SIG-M5 treated with dmso at 0.1 percent for 504 hours (cell line): Measurements from ENCODE around the gene UBE2G2.

Experiments
- DNase-seq: peaks from one replicate; lab custom pipeline; 2025; ENCODE audit not compliant: unreplicated experiment; lab: John Stamatoyannopoulos, UW

UBE2G2 gene

DNA sequence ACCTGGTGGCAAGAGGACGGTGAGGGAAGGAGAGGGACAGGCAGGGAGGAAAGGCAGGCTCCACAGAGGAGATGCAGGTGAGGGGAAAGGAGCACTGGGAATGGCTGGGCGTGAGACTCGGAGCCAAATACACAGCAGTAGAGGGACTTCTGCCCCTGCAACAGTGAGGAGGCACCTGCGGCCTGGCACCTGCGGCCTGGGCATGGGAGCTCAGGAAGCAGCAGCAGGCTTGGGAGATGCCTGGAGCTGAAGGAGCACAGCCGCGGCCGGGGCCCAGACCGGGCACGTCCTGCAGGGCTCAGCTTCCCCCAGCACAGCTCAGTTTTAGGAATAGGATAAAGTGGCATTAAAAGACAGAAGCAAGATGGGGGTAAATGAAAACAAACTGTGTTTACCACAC, 69.4 kb downstream of the UBE2G2 start:
- DNase-seq = no peak

DNA sequence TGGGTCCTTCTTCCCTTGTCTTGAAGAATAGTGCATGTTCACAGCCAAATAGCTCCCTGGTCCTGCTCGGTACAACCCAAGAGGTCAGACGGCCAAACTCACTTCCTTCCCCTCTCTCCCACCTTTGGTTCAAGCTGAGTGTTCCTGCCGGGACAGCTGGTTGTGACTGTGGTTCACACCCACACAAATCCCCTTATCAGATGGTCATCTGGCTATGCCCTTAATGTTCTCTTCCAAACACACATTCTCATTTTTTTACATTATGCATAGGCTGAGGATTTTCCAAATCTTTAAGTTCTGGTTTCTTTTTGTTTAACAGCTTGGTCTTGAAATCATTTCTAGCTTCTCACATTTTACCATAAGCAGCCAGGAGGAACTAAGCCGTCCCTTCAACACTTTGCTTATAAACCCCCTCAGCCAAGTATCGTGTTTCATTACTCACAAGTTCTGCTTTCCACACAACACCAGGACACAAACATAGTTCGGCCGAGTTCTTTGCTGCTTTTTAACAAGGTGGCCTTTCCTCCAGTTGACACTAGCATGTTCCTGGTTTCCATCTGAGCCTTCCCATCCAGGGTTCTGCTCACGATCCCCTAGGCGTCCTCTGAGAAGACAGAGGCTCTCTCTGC, 70.6 kb downstream of the UBE2G2 start:
- peak; percentile 86 for DNase-seq

DNA sequence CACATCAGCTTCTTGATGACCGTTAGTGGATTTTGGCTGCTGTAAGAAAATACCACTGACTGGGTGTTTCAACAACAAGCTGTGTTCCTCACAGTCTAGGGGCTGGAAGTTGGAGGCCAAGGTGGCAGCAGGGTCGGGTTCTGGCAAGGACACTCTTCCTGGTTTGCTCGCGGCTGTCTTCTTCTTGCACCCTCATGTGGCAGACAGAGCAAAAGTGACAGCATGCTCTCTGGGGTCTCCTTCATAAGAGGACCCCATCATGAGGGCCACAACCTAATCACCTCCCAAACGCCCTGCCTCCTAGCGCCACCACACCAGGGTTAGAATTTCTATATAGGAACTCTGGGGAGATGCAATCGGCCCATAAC, 71.6 kb downstream of the UBE2G2 start:
- no peak for DNase-seq

DNA sequence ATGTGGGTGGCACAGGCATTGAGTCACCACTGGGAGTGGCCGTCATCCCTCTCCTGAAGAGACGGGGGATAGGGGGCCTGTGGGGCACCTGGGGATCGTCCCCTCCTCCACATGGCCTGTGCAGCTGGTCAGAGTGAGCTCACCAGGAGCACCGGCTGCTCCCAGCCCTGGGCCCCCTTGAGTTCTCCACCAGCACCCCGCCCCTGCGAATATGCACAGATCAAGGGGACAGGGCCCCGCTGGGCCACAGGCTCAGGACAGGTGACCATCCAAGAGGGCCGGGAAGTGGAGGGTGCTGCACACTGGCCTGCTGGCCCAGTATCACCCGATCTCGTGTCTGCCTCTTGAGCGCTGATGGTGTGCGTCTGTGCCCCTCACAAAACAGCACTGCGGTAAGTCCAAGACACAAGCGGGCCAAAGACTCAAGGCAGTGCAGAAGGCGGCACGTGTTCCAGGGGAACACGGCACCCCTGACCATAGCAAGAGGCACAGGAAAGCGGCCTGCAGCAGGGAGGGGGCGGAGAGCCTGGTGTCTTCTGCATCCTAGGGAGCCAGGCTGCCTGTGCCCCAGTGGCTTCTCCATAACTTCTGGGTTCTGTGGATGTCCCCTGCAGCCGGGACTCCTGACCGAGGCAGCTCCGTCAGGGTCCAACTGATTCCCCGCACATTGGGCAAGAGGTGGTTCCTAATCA, 72.1 kb downstream of the UBE2G2 start:
- no peak for DNase-seq

DNA sequence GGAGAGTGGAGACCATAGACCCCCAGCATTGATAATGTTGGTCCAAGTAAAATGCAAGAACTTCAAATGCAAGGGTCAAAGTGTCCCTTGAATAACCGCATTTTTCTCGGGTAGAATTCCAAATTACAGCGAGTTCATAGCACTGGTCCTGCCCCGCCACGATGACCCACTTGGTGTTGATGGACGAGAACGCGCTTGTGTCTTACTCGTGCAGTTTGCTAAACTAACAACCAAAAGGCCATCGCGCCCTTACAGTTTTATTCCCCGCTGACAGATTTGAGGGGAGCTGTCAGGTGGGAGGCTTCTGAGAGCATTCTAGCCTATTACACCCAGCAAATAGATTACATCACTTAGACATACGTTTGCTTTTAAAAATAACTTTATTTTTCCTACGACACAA, 72.9 kb downstream of the UBE2G2 start:
- no peak for DNase-seq

DNA sequence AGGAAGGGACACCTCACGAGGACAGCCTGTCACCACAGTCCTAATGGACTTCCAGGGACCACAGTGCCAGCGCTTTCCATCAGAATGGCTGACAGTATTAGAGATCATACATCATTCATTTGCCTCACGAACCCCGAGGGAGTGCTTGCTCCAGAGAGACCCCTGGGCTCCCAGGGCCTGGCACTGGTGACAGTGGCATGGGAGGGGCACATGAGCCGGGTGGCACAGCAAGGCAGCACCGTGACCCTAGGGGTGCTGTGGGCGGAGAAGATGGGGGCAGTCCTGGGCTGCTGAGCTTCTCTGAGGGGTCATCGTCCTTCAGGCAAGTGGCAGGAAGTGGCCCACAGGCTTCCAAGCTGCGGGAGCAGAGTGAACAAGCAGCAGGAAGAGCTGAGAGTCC, 73.9 kb downstream of the UBE2G2 start:
- no peak for DNase-seq

DNA sequence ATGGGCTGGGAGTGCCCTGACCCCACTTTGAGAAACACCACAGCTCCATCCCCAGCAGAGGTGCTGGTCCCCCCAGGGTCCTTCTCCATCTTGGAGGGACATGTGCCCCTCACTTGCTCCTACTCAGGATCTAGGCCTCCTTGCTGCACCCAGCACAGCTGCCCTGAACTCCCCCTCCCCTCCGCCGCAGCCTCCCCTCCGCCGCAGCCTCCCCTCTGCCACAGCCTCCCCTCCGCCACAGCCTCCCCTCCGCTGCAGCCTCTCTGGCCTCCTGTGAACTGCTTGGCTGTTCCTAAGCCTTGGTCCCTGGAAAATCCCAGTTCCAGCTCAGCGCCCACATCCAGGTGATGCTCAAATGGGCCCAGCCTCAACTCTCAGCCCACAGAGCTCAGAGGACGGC, 74.3 kb downstream of the UBE2G2 start:
- DNase-seq = no peak

DNA sequence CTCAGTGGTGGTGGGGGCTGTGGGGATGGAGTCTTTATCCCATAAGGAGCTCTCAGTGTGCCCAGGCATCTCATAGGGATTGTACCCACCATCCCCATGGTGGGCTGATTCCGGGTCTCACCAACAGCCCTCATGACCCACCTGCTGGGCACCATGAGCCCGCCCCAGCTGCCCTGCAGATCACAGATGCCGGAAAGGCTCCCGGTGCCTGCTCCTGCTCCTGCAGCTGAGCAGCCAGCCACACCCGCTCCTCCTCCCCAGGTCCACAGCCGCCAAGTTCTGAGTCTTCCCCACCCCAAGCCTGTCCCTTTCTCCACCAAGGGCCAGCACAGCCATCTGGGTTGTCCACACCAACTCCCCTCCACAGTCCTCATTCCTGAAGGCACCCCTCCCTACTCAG, 74.8 kb downstream of the UBE2G2 start:
- DNase-seq = no peak

DNA sequence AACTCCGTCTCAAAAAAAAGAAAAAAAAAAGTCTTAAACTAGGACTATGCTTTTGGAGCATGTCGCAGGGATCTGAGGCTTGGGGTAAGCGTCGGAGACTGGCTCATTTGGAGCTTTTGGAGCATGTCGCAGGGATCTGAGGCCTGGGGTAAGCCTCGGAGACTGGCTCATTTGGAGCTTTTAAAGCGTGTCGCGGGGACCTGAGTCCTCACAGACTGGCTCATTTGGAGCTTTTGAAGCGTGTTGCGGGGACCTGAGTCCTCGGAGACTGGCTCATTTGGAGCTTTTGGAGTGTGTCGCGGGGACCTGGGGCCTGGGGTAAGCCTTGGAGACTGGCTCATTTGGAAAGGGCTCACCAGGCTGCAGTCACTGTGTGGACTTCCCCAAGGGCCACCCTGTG, 76.7 kb downstream of the UBE2G2 start:
- no peak for DNase-seq

DNA sequence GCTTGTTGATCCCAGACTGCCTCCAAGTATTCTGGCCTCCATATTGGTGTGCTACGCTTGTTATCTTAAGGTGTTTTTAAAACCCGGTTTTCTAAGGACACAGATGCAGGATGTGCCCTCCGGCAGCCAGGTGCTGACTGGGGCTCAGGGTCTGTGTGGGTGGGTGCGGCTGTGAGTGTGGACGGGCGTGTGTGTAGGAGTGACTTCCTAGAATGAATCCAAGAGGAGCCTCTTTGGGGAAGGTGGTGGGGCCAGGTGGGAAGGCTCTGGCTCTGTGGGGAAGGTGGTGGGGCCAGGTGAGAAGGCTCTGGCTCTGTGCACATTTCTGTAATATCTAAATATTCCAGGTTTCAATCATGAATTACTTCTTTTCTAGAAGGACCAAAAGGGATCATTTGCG, 77.4 kb downstream of the UBE2G2 start:
- no peak for DNase-seq

DNA sequence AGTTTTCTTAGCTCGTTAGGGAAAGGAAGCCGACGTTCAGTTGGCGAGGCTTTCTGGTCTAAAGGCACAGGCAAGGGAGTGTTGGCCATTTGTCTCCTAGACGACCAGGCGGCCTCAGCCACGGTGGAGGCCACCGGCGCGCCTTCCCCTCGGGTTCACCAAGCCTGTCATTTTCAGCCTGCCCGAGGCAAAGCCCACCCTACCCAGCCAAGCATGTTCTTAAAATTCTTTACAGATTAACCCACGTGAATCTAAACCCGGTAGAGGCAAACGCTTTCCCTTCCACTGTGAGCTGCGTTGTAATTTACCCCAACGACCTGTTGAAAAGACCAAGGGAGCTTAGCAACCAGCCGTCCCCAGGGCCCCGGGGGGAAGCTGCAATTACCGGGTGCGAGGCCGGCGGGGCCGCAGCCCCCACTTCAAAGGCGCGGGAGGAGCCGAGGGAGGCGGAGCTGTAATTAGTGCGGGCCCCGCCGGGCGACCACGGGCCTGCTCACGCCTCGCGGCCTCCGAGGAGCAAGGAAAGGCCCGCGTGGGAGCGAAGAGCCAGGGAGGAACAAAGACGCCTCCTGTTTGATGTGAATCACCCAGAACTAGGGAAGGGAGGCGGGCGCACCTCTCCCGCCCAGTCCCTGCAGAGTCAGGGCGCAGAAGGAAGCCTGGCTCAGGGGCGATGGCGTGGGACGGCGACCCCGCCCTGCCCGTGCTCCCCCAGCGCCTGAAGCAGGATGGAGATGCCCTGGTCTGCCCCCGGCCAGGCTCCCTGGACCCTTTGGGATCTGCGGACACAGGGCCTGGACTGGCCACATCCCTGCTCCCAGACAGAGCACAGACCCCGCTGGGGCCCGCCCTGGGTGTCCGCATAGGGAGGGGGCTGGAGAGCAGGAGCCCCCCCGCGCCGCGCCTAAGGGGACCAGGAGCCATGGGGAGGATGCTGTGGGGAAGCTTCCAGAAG, 78.2 kb downstream of the UBE2G2 start:
- DNase-seq = no peak

DNA sequence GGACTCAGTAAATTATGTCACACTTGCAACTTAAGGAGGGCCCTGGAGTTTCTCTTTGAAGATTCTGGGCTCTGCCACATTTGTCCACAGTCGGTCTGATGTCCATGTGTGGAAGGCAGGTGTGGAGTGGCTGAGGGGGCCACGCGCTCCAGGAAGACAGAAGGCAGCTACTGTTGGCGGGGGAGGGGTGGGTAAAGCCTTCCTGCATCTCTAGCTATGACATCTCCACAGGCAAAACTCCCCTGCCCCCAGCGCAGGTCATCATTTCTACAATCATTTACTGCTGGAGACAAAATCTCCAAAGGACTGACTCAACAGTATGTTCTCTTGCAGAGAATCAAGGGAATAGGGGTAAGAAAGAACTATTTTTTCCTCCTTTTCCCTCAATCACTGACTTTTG, 78.9 kb downstream of the UBE2G2 start:
- DNase-seq = no peak

DNA sequence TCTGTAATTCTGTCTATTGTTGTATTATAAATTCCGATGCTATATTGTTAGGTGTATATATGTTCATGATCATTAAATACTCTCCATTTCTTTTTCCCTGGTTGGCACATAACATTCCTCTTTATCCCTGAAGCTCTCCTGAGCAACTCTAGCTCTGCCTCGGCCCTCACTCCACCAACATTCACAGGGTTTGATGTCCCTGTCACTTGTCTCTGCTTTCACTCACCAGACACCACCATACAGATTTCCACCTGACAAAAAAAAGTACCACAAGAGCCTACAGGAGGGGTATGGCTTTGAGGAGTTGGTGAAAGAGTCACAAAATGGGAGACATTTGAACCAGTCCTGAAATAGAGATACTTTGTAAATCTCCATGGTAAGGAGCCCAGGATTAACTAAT, 81.5 kb downstream of the UBE2G2 start:
- no peak for DNase-seq
